GM19239 (cell line): ENCODE results near the gene CYP24A1.

Source experiments
- DNase-seq: peaks from one replicate; pipeline ENCODE4 v3.0.0; 2011; ENCODE audit warnings: low spot score; ENCODE audit not compliant: insufficient read length
- FAIRE-seq: peaks from 2 replicates; lab custom pipeline; 2011; peaks lifted over from hg19 to GRCh38; lab: Jason Lieb, UNC

CYP24A1 gene

DNA sequence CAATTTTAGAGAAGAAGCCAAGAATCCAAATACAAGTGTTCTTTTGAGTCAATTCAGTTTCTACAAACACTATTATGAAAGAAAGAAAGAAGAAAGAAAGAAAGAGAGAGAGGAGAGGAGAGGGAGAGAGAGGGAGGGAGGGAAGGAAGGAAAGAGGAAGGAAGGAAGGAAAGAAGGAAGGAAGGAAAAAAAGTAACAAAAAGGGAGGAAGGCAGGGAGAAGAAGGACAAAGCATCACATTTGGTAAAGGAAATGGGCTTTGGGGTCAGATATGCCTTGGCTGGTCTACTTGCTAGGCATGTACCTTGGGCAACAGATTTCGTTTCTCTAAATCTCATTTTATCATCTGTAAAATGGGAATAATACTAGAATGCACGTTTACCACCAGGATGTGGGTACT is 54.0 kb downstream of the CYP24A1 start:
- FAIRE-seq: no peak
- DNase-seq: no peak

GRCh38 chr20:54118220-54119001 is 55.4 kb downstream of the CYP24A1 start:
- DNase-seq: no peak
- FAIRE-seq: no peak

GRCh38 chr20:54116550-54117235 is 57.1 kb downstream of the CYP24A1 start:
- FAIRE-seq: no peak
- no peak for DNase-seq

DNA sequence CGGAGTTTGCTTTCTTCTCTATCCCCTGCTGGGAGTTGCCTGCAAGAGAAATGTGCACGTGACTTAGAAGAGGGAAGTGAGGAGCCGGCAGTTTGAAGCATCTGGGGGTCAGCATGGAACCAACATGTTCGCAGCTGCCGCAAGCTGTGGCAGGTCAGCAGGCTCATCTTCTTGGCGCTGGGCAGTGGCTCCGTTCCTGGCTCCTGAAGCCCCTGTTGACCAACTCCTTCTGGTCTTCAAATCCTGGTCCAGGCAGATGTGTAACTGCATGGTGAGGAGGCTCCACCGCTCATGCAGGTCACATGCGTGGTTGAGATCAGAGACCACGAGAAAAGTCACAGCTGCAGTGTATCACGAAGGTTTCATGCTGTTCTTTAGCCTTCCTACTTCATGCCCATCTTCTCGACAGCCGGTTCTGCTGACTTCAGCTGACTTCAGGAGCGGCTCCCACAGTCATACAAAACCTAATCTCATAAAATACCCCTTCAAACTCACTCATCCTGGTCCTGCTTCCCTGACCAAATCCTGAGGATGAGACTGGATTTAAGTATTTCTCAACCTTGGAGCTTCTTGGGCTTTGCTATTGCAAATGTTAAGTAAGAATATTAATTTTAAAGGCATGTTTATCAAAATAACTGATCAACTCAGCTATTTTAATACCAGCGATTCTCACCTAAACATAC is 58.5 kb downstream of the CYP24A1 start:
- DNase-seq (no peak), FAIRE-seq (no peak)

DNA sequence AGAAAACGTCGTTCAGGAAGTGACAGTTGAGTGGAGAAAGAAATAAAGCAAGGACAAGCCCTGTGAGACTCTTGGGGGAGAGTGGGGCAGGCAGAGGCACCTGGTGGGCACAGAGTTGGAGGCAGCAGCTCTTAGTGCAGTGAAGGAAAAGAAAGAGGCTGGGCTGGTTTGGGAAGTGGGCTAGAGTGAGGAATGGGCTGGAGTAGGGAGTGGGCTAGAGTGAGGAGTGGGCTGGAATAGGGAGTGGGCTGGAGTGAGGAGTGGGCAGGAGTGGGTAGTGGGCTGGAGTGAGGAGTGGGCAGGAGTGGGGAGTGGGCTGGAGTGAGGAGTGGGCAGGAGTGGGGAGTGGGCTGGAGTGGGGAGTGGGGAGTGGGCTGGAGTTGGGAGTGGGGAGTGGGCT is 59.7 kb downstream of the CYP24A1 start:
- DNase-seq (no peak), FAIRE-seq (no peak)

GRCh38 chr20:54113566-54113965 is 60.2 kb downstream of the CYP24A1 start:
- no peak for FAIRE-seq
- DNase-seq: no peak

GRCh38 chr20:54112221-54112884 is 61.4 kb downstream of the CYP24A1 start:
- FAIRE-seq: no peak

GRCh38 chr20:54111460-54111859 is 62.3 kb downstream of the CYP24A1 start:
- DNase-seq (no peak), FAIRE-seq (no peak)

More at GRCh38 chr20:54112221-54112884, 61.4 kb downstream of the CYP24A1 start:
- DNase-seq: no peak

DNA sequence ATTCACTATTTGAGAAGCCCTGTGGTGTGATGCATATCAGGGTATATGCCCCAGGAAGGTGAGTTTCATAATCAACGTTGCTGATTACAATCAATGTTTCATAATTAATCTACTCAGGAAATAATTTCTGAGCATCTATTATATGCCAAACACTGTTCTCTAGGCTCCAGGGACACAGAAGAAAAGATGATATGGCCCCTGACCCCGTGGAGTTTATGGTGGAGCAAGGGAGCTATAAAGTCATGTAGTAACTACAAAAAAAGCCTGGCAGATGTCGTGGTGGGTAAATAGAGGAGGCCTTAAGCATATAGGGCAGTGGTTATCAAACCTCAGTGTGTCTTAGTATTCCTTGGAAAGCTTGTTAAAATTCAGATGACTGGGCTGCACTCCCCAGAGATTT is 63.3 kb downstream of the CYP24A1 start:
- FAIRE-seq (no peak), DNase-seq (no peak)

DNA sequence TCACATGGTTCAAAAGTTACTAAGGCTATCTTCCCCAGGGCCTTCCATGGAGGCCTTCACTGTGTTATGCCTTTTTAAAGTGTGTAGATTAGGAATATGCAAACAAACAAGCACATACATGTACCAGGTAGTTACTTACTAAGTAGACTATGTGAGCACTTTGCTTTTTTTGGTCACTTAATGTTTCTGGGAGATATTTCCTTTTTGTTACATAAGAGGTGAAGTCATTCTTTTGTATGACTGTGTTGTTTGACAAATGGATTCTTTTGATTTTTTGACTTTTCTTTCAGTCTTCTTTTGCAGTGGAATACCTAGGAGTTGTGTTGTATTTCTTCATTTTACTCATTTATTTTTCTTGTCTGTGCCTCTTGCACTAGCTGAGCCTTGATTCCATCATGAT is 63.7 kb downstream of the CYP24A1 start:
- FAIRE-seq: no peak
- DNase-seq: no peak

DNA sequence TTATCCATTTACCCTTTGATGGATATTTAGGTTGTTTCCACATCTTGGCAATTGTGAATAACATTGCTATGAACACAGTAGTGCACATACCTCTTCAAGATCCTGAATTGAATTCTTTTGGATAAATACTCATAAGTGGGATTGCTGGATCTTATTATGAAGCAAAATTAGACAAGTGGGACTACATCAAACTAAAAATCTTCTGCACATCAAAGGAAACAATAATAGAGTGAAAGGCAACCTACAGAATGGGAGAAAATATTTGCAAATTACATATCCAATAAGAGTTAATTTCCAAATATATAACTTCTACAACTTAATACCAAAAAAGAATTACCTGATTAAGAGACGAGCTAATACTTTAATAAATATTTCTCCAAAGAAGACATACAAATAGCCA is 65.0 kb downstream of the CYP24A1 start:
- DNase-seq (no peak), FAIRE-seq (no peak)

DNA sequence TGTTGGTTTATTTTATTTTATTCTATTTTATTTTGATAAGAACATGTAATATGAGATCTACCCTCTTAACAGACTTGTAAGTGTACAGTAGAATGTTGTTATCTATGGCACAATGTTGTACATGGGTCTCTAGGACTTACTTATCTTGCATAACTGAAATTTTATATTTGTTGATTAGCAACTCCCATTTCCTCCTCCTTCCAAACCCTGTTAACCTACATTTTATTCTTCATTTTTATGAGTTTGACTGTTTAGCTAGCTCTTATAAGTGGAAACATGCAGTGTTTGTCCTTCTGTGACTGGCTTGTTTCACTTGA is 65.5 kb downstream of the CYP24A1 start:
- DNase-seq: no peak
- no peak for FAIRE-seq

DNA sequence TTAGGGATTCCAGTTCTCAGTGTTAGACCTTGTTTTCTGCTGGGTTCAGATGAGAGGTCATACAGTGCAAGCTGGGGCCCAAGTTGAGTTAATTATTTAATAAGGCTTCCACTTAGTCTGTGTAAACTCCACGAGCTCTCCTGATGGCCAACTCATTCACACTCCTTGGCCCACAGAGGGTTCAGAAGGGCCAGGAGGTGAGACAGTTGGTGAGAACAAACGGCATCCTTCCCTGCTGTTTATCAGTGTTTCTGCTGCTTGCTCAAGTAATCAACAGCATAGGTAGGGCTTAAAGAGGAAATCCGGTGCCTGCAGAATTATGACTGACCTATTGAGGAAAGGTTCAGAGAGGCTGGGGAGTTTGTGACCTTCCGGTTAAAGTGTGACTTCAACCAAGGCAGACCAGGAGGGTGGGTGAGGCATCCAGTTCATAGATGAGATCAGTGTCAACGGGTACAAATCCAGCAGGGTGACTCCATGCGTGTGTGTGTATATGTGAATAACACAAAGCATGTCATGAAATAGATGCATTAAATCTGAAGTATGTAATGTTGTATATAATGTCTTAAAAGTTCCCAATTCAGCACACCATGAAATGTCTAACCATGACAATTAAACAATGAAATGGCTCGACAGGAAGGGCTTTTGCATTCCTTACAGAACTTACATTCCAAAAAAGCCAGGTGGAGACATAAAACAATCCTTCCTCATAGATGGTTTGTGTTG is 66.0 kb downstream of the CYP24A1 start:
- DNase-seq (no peak), FAIRE-seq (no peak)

- no peak for DNase-seq
- FAIRE-seq: no peak
These were observed 66.6 kb downstream of the CYP24A1 start for GRCh38 chr20:54107181-54107580.

- DNase-seq (no peak), FAIRE-seq (no peak)
These were observed 67.6 kb downstream of the CYP24A1 start for GRCh38 chr20:54106162-54106561.

DNA sequence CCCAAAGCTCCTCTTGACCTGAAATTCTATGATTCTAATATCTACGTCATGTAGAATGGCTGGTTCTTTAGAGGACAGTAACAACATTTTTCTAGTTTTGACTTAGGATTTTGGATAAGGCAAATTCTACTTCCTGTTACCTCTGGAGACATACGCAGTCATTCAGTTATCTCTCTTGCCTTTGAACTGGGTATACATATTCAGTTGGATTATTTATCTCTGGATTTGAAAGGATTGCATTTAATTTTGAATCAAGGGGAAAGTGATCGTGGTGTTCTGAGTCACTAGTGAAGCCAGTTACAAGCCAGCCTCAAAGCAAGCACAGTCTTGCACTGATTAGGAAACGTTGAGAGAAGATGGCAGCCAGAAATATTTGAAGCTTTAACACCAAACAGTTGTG is 68.1 kb downstream of the CYP24A1 start:
- FAIRE-seq (no peak), DNase-seq (no peak)

DNA sequence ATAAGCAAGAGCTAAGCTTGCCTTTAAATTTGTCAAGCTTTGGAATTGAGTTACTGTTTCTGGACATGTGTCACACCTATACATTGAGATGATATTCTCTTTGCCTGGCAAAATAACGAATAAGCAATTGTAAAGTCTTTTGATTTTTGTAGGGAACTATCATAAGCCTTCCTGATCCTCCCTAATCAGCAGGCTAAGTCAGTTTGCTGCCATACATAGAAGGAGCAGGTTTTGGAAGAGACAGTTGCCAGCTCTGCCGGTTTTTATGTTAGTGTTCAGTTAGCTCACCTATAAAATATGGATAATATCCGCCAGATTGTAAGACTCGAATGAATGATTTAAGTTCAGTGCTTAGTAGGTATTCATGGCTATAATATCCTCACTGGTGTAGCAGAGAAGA is 69.0 kb downstream of the CYP24A1 start:
- FAIRE-seq (no peak), DNase-seq (no peak)

DNA sequence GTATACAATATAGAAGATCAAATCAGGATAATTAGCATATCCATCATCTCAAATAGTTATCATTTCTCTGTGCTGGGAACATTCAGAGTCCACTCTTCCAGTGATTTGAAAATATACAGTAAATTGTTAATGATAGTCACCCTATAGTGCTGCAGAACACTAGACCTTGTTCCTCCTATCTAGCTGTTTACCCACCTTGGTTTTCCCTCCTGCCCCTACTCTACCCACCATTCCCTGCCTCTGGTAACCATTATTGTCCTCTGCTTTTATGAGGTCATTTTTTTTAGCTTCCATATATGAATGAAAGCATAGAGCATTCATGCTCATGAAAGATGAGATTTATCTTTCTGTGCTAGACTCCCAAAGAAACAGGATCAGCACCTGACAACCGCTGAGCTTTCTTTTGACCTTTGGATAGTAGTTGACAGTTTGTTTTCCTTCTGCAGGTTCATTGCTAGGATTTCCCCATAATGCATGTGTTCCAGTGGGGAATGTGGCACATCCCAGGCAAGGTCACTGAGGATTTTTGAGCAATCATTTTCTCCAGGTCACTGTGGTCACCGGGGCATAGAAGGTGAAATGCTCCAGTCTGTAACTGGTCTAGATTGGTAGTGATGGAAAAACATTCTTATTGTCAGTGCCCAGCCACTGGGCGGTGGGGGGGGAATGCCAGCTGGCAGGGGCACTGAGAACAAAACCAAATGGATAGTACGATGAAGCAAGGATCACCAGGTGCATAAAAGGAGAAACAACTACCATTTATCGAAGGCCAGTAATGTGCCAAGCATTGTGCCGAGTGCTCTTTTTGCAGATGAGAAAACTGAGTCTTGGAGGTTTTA is 69.8 kb downstream of the CYP24A1 start:
- FAIRE-seq (no peak), DNase-seq (no peak)
